IPS-20b (cell line): ENCODE measurements around the gene CORIN.

Source experiments
- H3K27ac ChIP-seq: one replicate; pipeline ENCODE4 v1.5.1; 2013; ENCODE audit warnings: low read length
- H3K27me3 ChIP-seq: 2 replicates; pipeline ENCODE4 v1.6.1; 2013; ENCODE audit warnings: mild to moderate bottlenecking, low read length, inconsistent platforms; ENCODE audit not compliant: insufficient read depth
- H3K36me3 ChIP-seq: 2 replicates; pipeline ENCODE4 v1.6.1; 2013; ENCODE audit warnings: low read depth, mild to moderate bottlenecking, inconsistent platforms, low read length, moderate library complexity; ENCODE audit not compliant: insufficient read depth
- H3K4me1 ChIP-seq: 2 replicates; pipeline ENCODE4 v1.6.1; 2013; ENCODE audit warnings: mild to moderate bottlenecking, control low read depth, inconsistent platforms, low read length, moderate library complexity; ENCODE audit not compliant: insufficient read depth
- H3K4me3 ChIP-seq: 2 replicates; pipeline ENCODE4 v1.5.1; 2013; ENCODE audit warnings: mild to moderate bottlenecking, low read length, inconsistent platforms
- H3K9ac ChIP-seq: 2 replicates; pipeline ENCODE4 v1.6.1; 2013; ENCODE audit warnings: low read depth, mild to moderate bottlenecking, inconsistent platforms, low read length, moderate library complexity
- H3K9me3 ChIP-seq: 2 replicates; pipeline ENCODE4 v1.6.1; 2013; ENCODE audit warnings: mild to moderate bottlenecking, low read depth, low read length, inconsistent platforms; ENCODE audit not compliant: insufficient read depth

CORIN gene, protein sequence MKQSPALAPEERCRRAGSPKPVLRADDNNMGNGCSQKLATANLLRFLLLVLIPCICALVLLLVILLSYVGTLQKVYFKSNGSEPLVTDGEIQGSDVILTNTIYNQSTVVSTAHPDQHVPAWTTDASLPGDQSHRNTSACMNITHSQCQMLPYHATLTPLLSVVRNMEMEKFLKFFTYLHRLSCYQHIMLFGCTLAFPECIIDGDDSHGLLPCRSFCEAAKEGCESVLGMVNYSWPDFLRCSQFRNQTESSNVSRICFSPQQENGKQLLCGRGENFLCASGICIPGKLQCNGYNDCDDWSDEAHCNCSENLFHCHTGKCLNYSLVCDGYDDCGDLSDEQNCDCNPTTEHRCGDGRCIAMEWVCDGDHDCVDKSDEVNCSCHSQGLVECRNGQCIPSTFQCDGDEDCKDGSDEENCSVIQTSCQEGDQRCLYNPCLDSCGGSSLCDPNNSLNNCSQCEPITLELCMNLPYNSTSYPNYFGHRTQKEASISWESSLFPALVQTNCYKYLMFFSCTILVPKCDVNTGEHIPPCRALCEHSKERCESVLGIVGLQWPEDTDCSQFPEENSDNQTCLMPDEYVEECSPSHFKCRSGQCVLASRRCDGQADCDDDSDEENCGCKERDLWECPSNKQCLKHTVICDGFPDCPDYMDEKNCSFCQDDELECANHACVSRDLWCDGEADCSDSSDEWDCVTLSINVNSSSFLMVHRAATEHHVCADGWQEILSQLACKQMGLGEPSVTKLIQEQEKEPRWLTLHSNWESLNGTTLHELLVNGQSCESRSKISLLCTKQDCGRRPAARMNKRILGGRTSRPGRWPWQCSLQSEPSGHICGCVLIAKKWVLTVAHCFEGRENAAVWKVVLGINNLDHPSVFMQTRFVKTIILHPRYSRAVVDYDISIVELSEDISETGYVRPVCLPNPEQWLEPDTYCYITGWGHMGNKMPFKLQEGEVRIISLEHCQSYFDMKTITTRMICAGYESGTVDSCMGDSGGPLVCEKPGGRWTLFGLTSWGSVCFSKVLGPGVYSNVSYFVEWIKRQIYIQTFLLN

DNA sequence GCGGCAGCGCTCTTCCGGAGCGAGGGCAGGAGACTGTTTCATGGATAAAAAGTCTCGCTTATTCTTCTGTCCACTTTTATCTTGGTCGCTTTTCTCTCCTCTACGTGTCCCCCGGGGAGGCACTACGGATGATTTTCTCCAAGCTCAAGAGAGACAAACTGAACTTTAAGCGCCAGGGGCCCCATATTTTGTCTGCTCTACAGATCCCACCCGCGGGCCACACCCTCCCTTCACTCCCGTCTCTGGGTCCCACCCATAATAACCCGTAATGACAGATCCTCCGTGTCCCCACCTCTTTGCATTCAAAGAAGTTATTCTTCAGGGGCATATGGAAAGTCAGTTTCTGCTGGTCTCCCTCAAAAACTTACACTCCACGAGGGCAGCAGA is at the start of gene CORIN:
CORIN (minus strand) TSS at position 160 of the 387 bp plus-strand sequence; CDS start at position 42, 118 bp downstream.
- H3K9me3 ChIP-seq, result 0 out of 2 replicates have a peak, but pooled peaks cover 2% of the 10 kb centered on the region
- H3K9ac ChIP-seq, result peak within 1 kb of the TSS; percentile 60
- H3K27me3 ChIP-seq, result peaks cover 41% of the 10 kb centered on the region
- H3K4me3 ChIP-seq, result peak within 1 kb of the TSS; percentile 87
- H3K4me1 ChIP-seq, result peaks cover 13% of the 10 kb centered on the region
- H3K36me3 ChIP-seq, result no peaks in the 10 kb centered on the region; the same call in 1 of the 2 replicates
- no peak within 1 kb of the TSS for H3K27ac ChIP-seq

DNA sequence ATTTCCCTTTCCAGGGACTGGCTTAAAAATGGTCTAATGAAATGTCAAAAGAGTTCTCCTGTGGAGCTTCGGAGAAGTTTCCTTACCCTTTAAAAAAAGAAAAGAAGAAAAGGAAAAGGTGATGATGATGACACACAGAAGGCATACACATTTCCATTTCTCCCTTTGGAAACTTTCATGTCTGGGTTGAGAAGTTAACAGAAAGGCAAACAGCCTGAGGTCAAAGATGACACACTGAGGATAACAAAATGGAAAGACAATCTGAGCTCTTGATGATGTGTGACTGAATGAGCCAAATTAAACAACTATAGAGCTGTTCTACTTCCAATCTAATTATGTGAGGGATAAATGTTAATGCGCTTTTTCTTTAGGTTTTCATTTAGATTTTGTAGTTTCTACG is 44.4 kb upstream of the CORIN start:
- peaks cover 91% of the 10 kb centered on the region for H3K36me3 ChIP-seq
- no peaks in the 10 kb centered on the region for H3K27me3 ChIP-seq
- no peaks in the 10 kb centered on the region for H3K4me1 ChIP-seq
- H3K9me3 ChIP-seq, result no peaks in the 10 kb centered on the region
- H3K9ac ChIP-seq, result no peak overlapping the region
- no peak overlapping the region for H3K27ac ChIP-seq
- no peak overlapping the region for H3K4me3 ChIP-seq

DNA sequence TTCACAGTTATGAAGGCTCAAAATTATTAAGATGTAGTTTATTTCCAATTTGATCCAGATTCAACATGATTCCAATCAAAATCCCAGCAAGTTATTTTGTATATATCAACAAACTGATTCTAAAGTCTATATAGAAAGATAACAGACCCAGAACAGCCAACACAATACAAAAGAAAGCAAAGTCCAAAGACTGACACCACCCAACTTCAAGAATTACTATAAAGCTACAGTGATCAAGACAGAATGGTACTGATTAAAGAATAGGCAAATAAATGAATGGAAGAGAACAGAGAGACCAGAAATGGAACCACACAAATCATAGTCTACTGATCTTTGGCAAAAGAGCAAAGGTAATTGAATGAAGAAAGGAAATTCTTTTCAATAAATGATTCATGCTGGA is 41.6 kb upstream of the CORIN start:
- Histone ChIP-seq H3K4me1 (no peaks in the 10 kb centered on the region), H3K27me3 (no peaks in the 10 kb centered on the region), H3K27ac (no peak overlapping the region), H3K36me3 (peaks cover 92% of the 10 kb centered on the region), H3K4me3 (no peak overlapping the region), H3K9me3 (no peaks in the 10 kb centered on the region), H3K9ac (no peak overlapping the region)

DNA sequence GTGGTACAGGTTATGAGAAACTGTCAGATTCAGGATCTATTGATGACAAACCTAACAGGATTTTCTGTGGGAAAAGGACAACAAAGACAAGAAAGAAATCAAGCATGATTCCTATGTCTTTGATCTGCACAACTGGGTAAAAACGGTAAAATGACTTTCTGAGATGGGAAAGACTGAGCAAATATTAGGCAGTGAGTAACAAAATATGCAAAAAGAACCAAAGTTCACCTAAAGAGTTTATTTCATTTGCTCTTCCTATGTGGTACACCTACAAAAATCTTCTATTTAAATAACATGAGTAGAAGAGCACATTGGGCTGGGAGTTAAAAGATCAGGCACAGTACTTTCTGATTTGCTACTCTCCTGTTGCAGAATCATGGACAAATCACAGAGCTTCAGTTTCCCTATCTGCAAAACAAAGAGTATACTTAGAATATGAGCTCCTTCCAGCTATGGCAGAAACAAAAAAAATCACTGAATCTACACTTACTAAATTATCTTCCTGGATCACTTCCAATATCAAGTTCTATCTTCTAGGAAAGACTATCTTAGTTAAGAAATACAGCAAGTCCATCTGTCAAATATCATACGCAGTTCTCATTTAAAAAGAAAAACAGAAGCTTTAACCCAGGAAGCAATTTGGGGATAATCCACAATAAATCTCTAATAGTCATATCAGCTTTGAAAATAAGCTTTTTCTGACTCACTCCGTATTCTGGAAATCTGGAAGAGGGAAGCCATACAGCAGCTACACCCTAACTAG is 39.1 kb upstream of the CORIN start:
- peaks cover 89% of the 10 kb centered on the region for H3K36me3 ChIP-seq
- no peaks in the 10 kb centered on the region for H3K9me3 ChIP-seq
- no peak overlapping the region for H3K4me3 ChIP-seq
- H3K9ac ChIP-seq, result no peak overlapping the region
- no peaks in the 10 kb centered on the region for H3K4me1 ChIP-seq
- no peak overlapping the region for H3K27ac ChIP-seq
- H3K27me3 ChIP-seq, result no peaks in the 10 kb centered on the region

DNA sequence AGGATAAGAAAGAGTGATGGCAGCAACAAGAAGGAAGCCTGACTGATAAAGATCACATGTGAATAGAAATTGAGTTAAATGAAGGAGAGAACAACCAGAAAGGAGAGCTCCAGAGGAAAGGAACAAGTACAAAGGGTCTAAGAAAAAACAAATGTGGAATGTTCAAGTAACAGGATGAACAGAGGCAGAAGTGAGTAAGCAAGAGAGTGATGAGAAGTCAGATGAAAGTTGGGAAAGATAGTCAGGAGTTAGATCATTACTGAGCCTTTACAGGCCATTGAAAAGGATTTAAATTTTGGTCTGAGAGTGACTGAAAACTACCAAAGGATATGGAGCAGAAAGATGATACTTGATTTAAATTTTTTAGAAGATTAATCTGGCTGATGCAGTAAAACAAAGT is 38.4 kb upstream of the CORIN start:
- H3K36me3 ChIP-seq, result peaks cover 85% of the 10 kb centered on the region
- H3K27me3 ChIP-seq, result no peaks in the 10 kb centered on the region
- no peaks in the 10 kb centered on the region for H3K4me1 ChIP-seq
- H3K4me3 ChIP-seq, result no peak overlapping the region
- no peaks in the 10 kb centered on the region for H3K9me3 ChIP-seq
- no peak overlapping the region for H3K9ac ChIP-seq
- H3K27ac ChIP-seq, result no peak overlapping the region

DNA sequence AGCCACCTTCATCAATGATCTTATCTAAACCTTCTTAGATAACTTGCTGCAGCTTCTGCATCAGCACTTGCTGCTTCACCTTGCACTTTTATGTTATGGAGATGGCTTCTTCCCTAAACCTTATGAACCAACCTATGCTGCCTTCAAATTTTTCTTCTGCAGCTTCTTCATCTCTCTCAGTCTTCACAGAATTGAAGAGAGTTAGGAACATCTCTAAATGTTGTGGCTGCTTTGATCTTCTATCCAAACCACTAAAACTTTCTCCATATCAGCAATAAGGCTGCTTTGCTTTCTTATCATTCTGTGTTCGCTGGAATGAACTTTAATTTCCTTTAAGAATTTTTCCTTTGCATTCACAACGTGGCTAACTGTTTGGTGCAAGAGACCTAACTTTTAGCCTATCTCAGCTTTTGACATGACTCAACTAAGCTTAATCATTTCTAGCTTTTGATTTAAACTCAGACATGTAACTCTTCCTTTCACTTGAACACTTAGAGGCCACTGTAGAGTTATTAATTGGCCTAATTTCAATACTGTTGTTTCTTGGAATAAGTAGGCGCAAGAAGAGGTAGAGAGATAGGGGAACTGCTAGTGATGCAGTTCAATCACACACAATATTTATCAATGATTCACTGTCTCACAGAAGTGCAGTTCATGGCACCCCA is 36.1 kb upstream of the CORIN start:
- H3K4me1 ChIP-seq, result no peaks in the 10 kb centered on the region
- H3K36me3 ChIP-seq, result peaks cover 83% of the 10 kb centered on the region
- H3K9me3 ChIP-seq, result no peaks in the 10 kb centered on the region
- no peaks in the 10 kb centered on the region for H3K27me3 ChIP-seq
- H3K27ac ChIP-seq, result no peak overlapping the region
- H3K9ac ChIP-seq, result no peak overlapping the region
- no peak overlapping the region for H3K4me3 ChIP-seq

DNA sequence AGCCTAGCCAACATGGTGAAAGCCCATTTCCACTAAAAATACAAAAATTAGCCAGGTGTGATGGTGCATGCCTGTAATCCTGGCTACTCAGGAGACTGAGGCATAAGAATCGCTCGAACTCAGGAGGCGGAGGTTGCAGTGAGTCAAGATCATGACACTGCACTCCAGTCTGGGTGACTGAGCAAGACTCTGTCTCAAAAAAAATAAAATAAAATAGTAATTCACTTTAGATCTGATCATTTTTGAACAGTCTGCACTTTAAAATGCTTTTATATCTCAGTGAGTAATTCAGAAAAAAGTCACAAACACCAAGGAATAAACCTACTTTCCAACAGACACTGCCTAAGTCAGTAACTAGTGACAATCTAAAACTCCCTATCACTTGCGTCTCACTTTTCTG is 25.6 kb upstream of the CORIN start:
- Histone ChIP-seq H3K36me3 (peaks cover 40% of the 10 kb centered on the region), H3K9ac (no peak overlapping the region), H3K27ac (no peak overlapping the region), H3K4me3 (no peak overlapping the region), H3K4me1 (no peaks in the 10 kb centered on the region; the same call in 1 of the 2 replicates), H3K9me3 (no peaks in the 10 kb centered on the region), H3K27me3 (no peaks in the 10 kb centered on the region)

DNA sequence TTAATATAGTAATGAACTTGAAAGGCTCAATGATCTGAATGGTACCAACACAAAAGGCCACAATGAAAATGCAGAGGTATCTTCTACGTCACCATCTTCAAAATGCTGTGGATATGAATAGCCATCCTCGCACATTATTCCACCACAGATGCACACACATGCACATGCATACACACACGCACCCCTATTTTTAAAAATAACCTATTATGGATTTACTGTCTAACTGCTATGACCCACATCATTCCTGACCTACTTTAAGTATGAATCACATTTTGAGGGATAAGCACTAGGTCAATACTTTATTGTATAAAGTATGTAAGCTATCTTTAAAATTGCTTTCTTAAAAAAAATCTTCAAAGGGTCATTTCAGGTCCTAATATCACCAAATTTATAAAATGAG is 24.4 kb upstream of the CORIN start:
- no peak overlapping the region for H3K4me3 ChIP-seq
- no peaks in the 10 kb centered on the region for H3K9me3 ChIP-seq
- no peak overlapping the region for H3K9ac ChIP-seq
- no peaks in the 10 kb centered on the region for H3K27me3 ChIP-seq
- no peaks in the 10 kb centered on the region; the same call in 1 of the 2 replicates for H3K4me1 ChIP-seq
- H3K36me3 ChIP-seq, result peaks cover 41% of the 10 kb centered on the region
- H3K27ac ChIP-seq, result no peak overlapping the region

DNA sequence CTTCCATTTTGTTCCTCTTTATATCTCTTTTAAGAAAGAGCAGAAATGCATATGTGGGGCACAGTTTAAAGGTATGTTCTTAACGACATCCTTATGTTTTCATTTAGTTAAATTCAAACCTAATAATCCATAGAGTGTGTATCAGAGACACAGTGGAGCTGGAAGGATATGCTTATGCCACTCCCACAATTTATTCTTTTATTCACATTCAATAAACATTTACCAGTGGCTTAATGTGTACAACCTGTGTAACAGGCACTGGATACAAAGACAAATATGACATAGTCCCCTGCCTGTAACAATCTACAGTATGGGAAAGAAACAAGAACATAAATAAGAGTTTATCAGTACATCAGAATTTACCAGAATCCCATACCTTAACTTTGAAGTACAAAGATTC is 22.4 kb upstream of the CORIN start:
- Histone ChIP-seq H3K9me3 (no peaks in the 10 kb centered on the region), H3K27ac (no peak overlapping the region), H3K9ac (no peak overlapping the region), H3K27me3 (no peaks in the 10 kb centered on the region), H3K4me1 (no peaks in the 10 kb centered on the region; the same call in 1 of the 2 replicates), H3K4me3 (no peak overlapping the region), H3K36me3 (peaks cover 30% of the 10 kb centered on the region)

DNA sequence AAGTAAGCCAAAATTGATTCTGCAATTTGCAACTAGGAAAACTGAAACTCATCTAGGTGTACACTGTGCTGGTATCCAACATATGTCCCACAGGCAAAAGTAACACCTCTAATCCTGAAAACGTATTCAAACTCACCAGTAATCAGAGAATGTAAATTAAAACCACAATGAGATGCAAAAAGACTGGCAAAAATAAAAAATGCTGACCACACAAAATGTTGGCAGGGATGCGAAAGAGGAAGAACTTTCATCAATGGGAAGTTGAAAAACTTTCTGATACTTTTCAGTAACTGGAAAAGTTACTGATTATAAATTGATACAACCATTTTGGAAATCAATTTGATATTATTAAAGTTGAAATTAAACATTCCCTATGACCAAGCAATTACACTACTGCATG is 20.1 kb upstream of the CORIN start:
- Histone ChIP-seq H3K9ac (no peak overlapping the region), H3K4me1 (no peaks in the 10 kb centered on the region), H3K9me3 (no peaks in the 10 kb centered on the region), H3K27me3 (no peaks in the 10 kb centered on the region), H3K36me3 (peaks cover 42% of the 10 kb centered on the region), H3K27ac (no peak overlapping the region), H3K4me3 (no peak overlapping the region)

DNA sequence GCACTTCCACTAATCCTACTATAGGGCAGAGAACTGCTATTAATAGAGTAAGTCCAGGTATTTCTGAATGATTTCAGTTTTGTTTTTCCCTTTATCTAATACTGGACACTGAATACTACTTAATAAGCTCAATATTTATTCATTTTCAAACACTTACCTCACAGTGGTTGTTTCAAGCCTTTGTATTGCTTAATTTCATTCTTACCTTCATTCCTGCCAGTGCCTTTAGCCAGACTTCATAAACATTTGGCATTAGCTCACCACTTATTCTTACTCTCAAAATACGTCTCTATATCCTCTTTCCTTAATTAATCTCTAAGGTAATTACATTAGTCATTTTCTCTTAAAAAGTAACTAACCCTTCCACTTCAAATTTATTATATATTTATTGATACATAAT is 18.8 kb upstream of the CORIN start:
- no peaks in the 10 kb centered on the region for H3K4me1 ChIP-seq

More for the DNA sequence above, 18.8 kb upstream of the CORIN start:
- no peak overlapping the region for H3K9ac ChIP-seq
- H3K36me3 ChIP-seq, result peaks cover 43% of the 10 kb centered on the region
- no peak overlapping the region for H3K4me3 ChIP-seq
- H3K9me3 ChIP-seq, result no peaks in the 10 kb centered on the region
- no peak overlapping the region for H3K27ac ChIP-seq
- H3K27me3 ChIP-seq, result no peaks in the 10 kb centered on the region
